ENCODE data around the gene TSHZ2. TPM values are rescaled to one million over a fixed set of nuclear protein-coding genes. Genes with fewer than 3 reads are reported as not detected.

TSHZ2 gene
- total and polyA plus RNA-seq, 12 donors, result 1.5 to 6.2 (median 4.5) TPM

GRCh38 chr20:53306192-53306805 lies 334.1 kb downstream of the TSHZ2 start:
- H3K27ac ChIP-seq, result no peak overlapping the region
- H3K27me3 ChIP-seq, result no peaks in the 10 kb centered on the region
- H3K36me3 ChIP-seq, result no peaks in the 10 kb centered on the region
- 76 to 79% methylated on average over 8 of the region's 8 CpGs for WGBS, 2 donors
- intact Hi-C loops (cut with DNase I), result no loop called here
- H3K4me3 ChIP-seq, result no peak overlapping the region
- TF ChIP-seq CTCF (IDR thresholded peaks at IDR 0.05), result no peak
- DNase-seq (no peak), ATAC-seq (no peak)
- no peaks in the 10 kb centered on the region for H3K4me1 ChIP-seq
- peaks cover 0 to 14% (median 0%) of the 10 kb centered on the region in 11 donors for H3K9me3 ChIP-seq

- DNase-seq (no peak), ATAC-seq (no peak)
- Histone ChIP-seq H3K27me3 (no peaks in the 10 kb centered on the region), H3K4me1 (no peaks in the 10 kb centered on the region), H3K27ac (no peak overlapping the region), H3K4me3 (no peak overlapping the region), H3K36me3 (no peaks in the 10 kb centered on the region), H3K9me3 (peaks cover 0 to 14% (median 0%) of the 10 kb centered on the region in 11 donors)
- no peak for TF ChIP-seq CTCF (IDR thresholded peaks at IDR 0.05)
- intact Hi-C loops (cut with DNase I), result no loop called here
- 82 to 83% methylated on average over 16 of the region's 16 CpGs for WGBS, 2 donors
Measured at GRCh38 chr20:53307964-53308597, 335.9 kb downstream of the TSHZ2 start.

- DNase-seq (no peak), ATAC-seq (no peak)
- no peak overlapping the region for H3K27ac ChIP-seq
- intact Hi-C loops (cut with DNase I), result no loop called here
- TF ChIP-seq CTCF (IDR thresholded peaks at IDR 0.05), result no peak
- H3K36me3 ChIP-seq, result no peaks in the 10 kb centered on the region
- H3K4me3 ChIP-seq, result no peak overlapping the region
- H3K9me3 ChIP-seq, result peaks cover 0 to 14% (median 0%) of the 10 kb centered on the region in 11 donors
- WGBS, 2 donors, result 93 to 95% methylated on average over 2 of the region's 2 CpGs
- no peaks in the 10 kb centered on the region for H3K27me3 ChIP-seq
- H3K4me1 ChIP-seq, result no peaks in the 10 kb centered on the region
Measured at GRCh38 chr20:53309515-53309914, 337.4 kb downstream of the TSHZ2 start.

- Histone ChIP-seq H3K27ac (no peak overlapping the region), H3K9me3 (peaks cover 0 to 14% (median 0%) of the 10 kb centered on the region in 11 donors), H3K4me3 (no peak overlapping the region), H3K36me3 (no peaks in the 10 kb centered on the region), H3K27me3 (peaks cover 0 to under 1% (median 0%) of the 10 kb centered on the region in 7 donors), H3K4me1 (no peaks in the 10 kb centered on the region)
- intact Hi-C loops (cut with DNase I), result no loop called here
- no peak for TF ChIP-seq CTCF (IDR thresholded peaks at IDR 0.05)
- ATAC-seq, result no peak
- WGBS, 2 donors, result 70 to 71% methylated on average over 2 of the region's 2 CpGs
- DNase-seq, result no peak
Measured at GRCh38 chr20:53312957-53313356, 340.8 kb downstream of the TSHZ2 start.

All from heart right ventricle (tissue), 16 donors.